ENCODE measurements around the gene HOXA10. TPM values are rescaled to one million over a fixed set of nuclear protein-coding genes. Genes with fewer than 3 reads are reported as not detected.

Gene HOXA10
- total RNA-seq, 1 experiment from 2014 or later = 9.5 TPM

DNA sequence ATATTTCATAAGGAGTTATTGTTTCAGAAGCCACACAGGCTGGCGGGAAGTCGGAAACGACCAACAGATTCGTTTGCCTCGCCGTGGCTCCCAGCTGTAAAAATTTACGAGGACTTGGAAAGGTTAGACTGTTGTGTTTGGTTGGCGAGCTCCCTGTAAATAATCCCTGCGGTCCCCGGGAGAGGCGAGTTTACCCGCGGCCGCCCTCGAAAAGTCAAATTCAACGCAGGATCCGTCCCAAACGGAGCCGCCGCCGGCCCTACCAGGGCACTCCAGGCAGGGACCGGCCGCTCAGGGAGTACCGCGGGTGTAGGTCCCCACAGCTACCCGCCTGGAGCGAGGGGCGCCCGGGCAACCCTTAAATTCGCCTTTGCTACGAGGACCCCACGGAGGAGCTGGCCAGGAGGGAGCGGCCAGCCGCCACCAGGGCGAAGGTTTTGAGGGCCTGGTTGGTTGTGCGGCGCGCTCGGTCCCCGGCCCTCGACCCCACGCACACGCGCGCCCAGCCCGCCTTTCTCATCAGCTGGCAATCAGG lies 8.1 kb downstream of the HOXA10 start:
- Mint-ChIP-seq H3K27me3 (ENCODE audit: insufficient read depth, unreplicated experiment) (no peaks in the 10 kb centered on the region), H3K9me3 (ENCODE audit: unreplicated experiment) (no peaks in the 10 kb centered on the region), H3K36me3 (ENCODE audit: insufficient read depth, unreplicated experiment) (peaks cover 11% of the 10 kb centered on the region), H3K27ac (ENCODE audit: unreplicated experiment) (peak overlapping the region; percentile 42), H3K4me3 (ENCODE audit: unreplicated experiment) (peak overlapping the region; percentile 78), H3K4me1 (ENCODE audit: low read depth, unreplicated experiment) (peaks cover 7% of the 10 kb centered on the region)
- TF ChIP-seq, protein P1, sequence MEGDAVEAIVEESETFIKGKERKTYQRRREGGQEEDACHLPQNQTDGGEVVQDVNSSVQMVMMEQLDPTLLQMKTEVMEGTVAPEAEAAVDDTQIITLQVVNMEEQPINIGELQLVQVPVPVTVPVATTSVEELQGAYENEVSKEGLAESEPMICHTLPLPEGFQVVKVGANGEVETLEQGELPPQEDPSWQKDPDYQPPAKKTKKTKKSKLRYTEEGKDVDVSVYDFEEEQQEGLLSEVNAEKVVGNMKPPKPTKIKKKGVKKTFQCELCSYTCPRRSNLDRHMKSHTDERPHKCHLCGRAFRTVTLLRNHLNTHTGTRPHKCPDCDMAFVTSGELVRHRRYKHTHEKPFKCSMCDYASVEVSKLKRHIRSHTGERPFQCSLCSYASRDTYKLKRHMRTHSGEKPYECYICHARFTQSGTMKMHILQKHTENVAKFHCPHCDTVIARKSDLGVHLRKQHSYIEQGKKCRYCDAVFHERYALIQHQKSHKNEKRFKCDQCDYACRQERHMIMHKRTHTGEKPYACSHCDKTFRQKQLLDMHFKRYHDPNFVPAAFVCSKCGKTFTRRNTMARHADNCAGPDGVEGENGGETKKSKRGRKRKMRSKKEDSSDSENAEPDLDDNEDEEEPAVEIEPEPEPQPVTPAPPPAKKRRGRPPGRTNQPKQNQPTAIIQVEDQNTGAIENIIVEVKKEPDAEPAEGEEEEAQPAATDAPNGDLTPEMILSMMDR (IDR thresholded peaks at IDR 0.05; ENCODE audit: insufficient read depth in 1 of 2, low read depth in 1 of 2, low read length in 1 of 2, severe bottlenecking in 1 of 2, unreplicated experiment in 1 of 2) = no peak
- CTCF ChIA-PET = interaction anchor here (0.5 to 0.8 kb wide), 2 partner anchors 10 to 503 kb away, joined by 3 read pairs; no protein-coding TSS in a partner anchor
- BruUV-seq (replicated peaks) = no TSS peak
- no peaks in the 10 kb centered on the region for H3K9me3 ChIP-seq
- POLR2A ChIA-PET = no interaction called here
- no peak for DNase-seq
- H3K4me3 ChIP-seq (ENCODE audit: low read depth, low read length) = peak overlapping the region; percentile 66
- no peaks in the 10 kb centered on the region for H3K27me3 ChIP-seq (replicated peaks; ENCODE audit: control insufficient read depth, insufficient read depth, low read length)
- intact Hi-C loops (cut with micrococcal nuclease; ENCODE audit: unreplicated experiment) = loop anchor here (10.0 kb wide), 1 partner anchor 961 kb away; the partner anchor contains the start of genes CBX3 and HNRNPA2B1
- H3K36me3 ChIP-seq (ENCODE audit: control insufficient read depth, insufficient read depth, low read length) = no peaks in the 10 kb centered on the region
- H3K4me1 ChIP-seq = peaks cover 5% of the 10 kb centered on the region; the same call in 1 of the 2 replicates

DNA sequence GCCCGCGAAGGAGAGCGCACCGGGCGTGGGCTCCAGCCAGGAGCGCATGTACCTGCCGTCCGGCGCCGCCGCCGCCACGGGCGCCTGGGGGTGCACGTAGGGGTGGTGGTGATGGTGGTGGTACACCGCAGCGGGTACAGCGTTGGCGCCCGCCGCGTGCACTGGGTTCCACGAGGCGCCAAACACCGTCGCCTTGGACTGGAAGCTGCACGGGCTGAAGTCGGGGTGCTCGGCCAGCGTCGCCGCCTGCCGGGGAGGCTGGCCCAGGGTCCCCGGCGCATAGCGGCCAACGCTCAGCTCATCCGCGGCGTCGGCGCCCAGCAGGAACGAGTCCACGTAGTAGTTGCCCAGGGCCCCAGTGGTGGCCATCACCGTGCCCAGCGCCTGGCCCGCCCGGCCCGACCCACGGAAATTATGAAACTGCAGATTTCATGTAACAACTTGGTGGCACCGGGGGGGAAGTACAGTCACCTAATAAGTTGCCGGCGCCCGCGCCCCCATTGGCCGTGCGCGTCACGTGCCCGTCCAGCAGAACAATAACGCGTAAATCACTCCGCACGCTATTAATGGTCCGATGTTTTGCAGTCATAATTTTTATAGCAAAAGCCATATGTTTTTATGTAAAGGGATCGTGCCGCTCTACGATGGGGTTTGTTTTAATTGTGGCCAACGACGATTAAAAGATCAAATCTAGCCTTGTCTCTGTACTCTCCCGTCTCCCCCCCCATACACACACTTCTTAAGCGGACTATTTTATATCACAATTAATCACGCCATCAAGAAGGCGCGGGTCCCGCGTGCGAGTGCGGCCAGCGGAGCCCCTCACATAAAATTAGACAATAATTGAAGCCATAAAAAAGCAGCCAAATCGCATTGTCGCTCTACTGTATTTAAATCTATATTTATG lies 8.8 kb downstream of the HOXA10 start, which contains the start of gene HOXA9:
Gene HOXA9, minus strand, starts transcription at position 449 of the 907 bp plus-strand sequence. Its CDS starts 80 bp downstream, at position 369.
- TF ChIP-seq, protein P1 (IDR thresholded peaks at IDR 0.05; ENCODE audit: insufficient read depth in 1 of 2, low read depth in 1 of 2, low read length in 1 of 2, severe bottlenecking in 1 of 2, unreplicated experiment in 1 of 2) = peak in 1 of 2 experiments; percentile 38
- intact Hi-C loops (cut with micrococcal nuclease; ENCODE audit: unreplicated experiment) = loop anchor here (10.0 kb wide), 1 partner anchor 961 kb away; the partner anchor contains the start of genes CBX3 and HNRNPA2B1
- H3K4me1 Mint-ChIP-seq (ENCODE audit: low read depth, unreplicated experiment) = peaks cover 7% of the 10 kb centered on the region

More for the DNA sequence above, 8.8 kb downstream of the HOXA10 start, which contains the start of gene HOXA9:
- peak; percentile 81 for DNase-seq
- H3K27me3 Mint-ChIP-seq (ENCODE audit: insufficient read depth, unreplicated experiment) = no peaks in the 10 kb centered on the region
- CTCF ChIA-PET = interaction anchor here (0.5 to 1.0 kb wide), 4 partner anchors 11 to 504 kb away, joined by 3 to 4 read pairs (median 3); no protein-coding TSS in a partner anchor
- H3K36me3 ChIP-seq (ENCODE audit: control insufficient read depth, insufficient read depth, low read length) = no peaks in the 10 kb centered on the region
- peaks cover 11% of the 10 kb centered on the region for H3K36me3 Mint-ChIP-seq (ENCODE audit: insufficient read depth, unreplicated experiment)
- BruUV-seq (replicated peaks) = no TSS peak
- POLR2A ChIA-PET = interaction anchor here (0.6 kb wide), 1 partner anchor 576 kb away, joined by 3 read pairs; no protein-coding TSS in a partner anchor
- no peaks in the 10 kb centered on the region for H3K9me3 Mint-ChIP-seq (ENCODE audit: unreplicated experiment)
- peak within 1 kb of the TSS; percentile 42 for H3K27ac Mint-ChIP-seq (ENCODE audit: unreplicated experiment)
- H3K4me3 Mint-ChIP-seq (ENCODE audit: unreplicated experiment) = peak within 1 kb of the TSS; percentile 78
- no peaks in the 10 kb centered on the region for H3K9me3 ChIP-seq
- H3K27me3 ChIP-seq (replicated peaks; ENCODE audit: control insufficient read depth, insufficient read depth, low read length) = no peaks in the 10 kb centered on the region
- H3K4me1 ChIP-seq = peaks cover 5% of the 10 kb centered on the region
- H3K4me3 ChIP-seq (ENCODE audit: low read depth, low read length) = peak within 1 kb of the TSS; percentile 66

Measured in Caco-2 (cell line).